Endothelial cell of coronary artery (primary cell): Measurements from ENCODE around the gene PER2. TPM values are rescaled to one million over a fixed set of nuclear protein-coding genes. Genes with fewer than 3 reads are reported as not detected.

Experiments used
- total RNA-seq: library from RNA; depleted of rRNA; stranded (reverse); fragments of >200 nt; gene quantifications from 2 replicates; pipeline ENCODE4 v1.2.3, GENCODE V29; 2014

The PER2 gene
- total RNA-seq: 2.1 and 2.6 TPM in 2 replicates

GRCh38 chr2:238287737-238288649 lies at the start of gene PER2:
Gene PER2, minus strand, starts transcription at chr2:238288610. Its CDS starts 10,674 bp downstream, at chr2:238277936.

DNA sequence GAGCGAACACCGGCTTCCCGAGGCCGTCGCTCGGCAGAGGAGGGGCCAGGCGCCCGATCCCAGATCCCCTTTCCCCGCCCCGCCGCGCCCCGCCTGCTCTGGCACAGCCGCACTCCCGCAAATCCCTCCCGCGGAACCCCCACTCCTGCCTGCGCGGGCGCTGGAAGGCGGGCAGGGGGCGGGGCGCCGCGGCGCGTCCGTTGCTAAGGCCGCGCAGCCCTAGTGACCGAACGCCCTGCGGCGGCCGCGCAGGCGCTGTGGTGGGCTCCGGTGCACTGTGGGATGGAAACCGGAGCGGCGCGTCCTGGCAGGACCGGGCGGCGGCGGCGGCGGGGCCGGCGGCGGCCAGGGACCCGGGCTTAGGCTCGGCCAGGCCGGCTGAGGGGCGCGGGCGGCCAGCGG lies 31.8 kb upstream of the PER2 start, which contains the start of gene TRAF3IP1:
Gene TRAF3IP1, plus strand, starts transcription at position 273 of the 402 bp plus-strand sequence. CDS start 145 bp downstream, outside the sequence.

GRCh38 chr2:238239863-238240756 lies 48.3 kb downstream of the PER2 start, which contains the start of gene HES6:
Gene HES6, minus strand, starts transcription at chr2:238240038. Its CDS starts 133 bp downstream, at chr2:238239905.

DNA sequence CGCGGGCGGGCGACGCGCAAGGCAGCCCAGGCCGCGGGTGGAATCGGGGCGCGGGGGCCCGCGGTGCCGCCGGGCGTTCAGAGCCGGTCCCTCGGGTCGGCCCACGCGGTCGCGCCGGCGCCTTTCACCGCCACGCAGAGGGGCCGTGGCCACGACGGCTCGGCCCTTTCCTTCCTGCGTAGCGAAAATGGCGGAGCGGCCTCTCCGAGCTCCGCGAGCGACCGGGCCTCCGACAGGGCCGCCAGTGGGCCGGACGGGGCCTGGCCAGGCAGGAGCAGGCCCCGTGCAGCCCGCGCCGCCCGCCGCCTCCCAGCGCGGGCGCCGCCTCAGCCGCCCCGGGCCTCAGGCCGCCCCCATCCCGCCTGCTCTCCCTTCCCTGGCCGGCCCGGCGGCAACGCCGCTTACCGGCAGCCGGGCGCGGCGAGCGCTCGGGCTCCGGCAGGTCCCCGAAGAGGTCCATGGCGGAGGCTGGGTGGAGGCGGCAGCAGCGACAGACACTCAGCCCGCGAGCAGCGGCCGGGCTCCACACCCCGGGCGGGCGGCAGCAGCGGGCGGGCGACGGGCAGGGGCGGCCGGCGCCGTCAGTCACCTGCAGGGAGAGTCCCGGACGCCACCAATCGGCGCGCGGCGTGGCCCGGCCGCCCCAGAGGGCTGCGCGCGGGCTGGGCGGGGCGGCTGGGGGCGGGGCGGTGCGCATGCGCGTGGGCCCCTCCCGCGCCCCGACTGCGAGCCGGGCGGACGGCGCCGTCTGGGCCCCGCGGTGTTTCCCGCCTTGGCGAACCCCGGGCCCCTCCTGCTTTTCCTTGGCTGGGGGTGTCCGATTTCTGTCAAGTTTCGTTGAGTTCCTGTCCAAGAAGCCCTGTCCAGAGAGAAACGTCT lies 85.1 kb downstream of the PER2 start, which contains the start of gene ILKAP:
Gene ILKAP, minus strand, starts transcription at position 602 of the 879 bp plus-strand sequence. Its CDS starts 142 bp downstream, at position 460.

Other genes starting within 250 kb of the PER2 start
- 24.6 and 25.0 TPM in 2 replicates for gene SCLY, start 227.6 kb downstream of the PER2 start, total RNA-seq
- gene ESPNL, start 188.3 kb downstream of the PER2 start, total RNA-seq: 0.09 TPM in 1 of 2 replicates, not detected in the other
- gene KLHL30, start 149.9 kb downstream of the PER2 start, total RNA-seq: 0.19 TPM in 1 of 2 replicates, not detected in the other
- gene ERFE, start 129.6 kb downstream of the PER2 start, total RNA-seq: 0.09 and 0.66 TPM in 2 replicates
- 20.8 and 26.4 TPM in 2 replicates for gene ILKAP, start 84.9 kb downstream of the PER2 start, total RNA-seq
- 2.3 and 3.1 TPM in 2 replicates for gene HES6, start 48.6 kb downstream of the PER2 start, total RNA-seq
- gene TRAF3IP1, start 31.9 kb upstream of the PER2 start, total RNA-seq: 10.7 and 11.3 TPM in 2 replicates
- 12.3 and 30.5 TPM in 2 replicates for gene ASB1, start 138.3 kb upstream of the PER2 start, total RNA-seq